Natural killer cell (primary cell): Measurements from ENCODE around the gene ABR. TPM values are rescaled to one million over a fixed set of nuclear protein-coding genes. Genes with fewer than 3 reads are reported as not detected.
A peak's percentile ranks its signal among the peaks of the same experiment; 100 is the strongest.

Experiments used
- ATAC-seq, 3 donors: fragments of 150-1000 bp in 2 of 3; fragments of 200-7000 bp in 1 of 3; cut with Tn5 transposase; 1 replicate in 1 of 3; 2 replicates in 2 of 3; pipeline ENCODE4 v1.10.0; 2021; ENCODE audit warnings: mild to moderate bottlenecking in 2 of 3, moderate library complexity in 2 of 3
- DNase-seq, 2 donors: peaks; one replicate each; pipeline versions ENCODE4 v3.0.0 to v3.0.0-alpha.2; 2013 to 2021; ENCODE audit warnings: mixed read lengths in 1 of 2
- H3K27ac ChIP-seq: one replicate; pipeline ENCODE4 v1.5.1; 2013; ENCODE audit warnings: mild to moderate bottlenecking, low read length
- H3K27me3 ChIP-seq: one replicate; pipeline ENCODE4 v1.6.1; 2013; ENCODE audit warnings: low read length; ENCODE audit not compliant: control insufficient read depth, insufficient read depth
- H3K36me3 ChIP-seq: one replicate; pipeline ENCODE4 v1.6.1; 2013; ENCODE audit warnings: low read length; ENCODE audit not compliant: control insufficient read depth, insufficient read depth
- H3K4me1 ChIP-seq: one replicate; pipeline ENCODE4 v1.6.1; 2013; ENCODE audit warnings: low read length; ENCODE audit not compliant: control insufficient read depth, insufficient read depth
- H3K4me3 ChIP-seq: one replicate; pipeline ENCODE4 v1.5.1; 2013; ENCODE audit warnings: low read length
- H3K9me3 ChIP-seq: one replicate; pipeline ENCODE4 v1.6.1; 2013; ENCODE audit warnings: low read length; ENCODE audit not compliant: control insufficient read depth, insufficient read depth
- H3K27ac Mint-ChIP-seq, 2 donors: one replicate each; pipeline ENCODE4 v1.8.0; 2022; ENCODE audit warnings: mild to moderate bottlenecking in 2 of 2, mixed read lengths in 2 of 2, moderate library complexity in 1 of 2
- H3K27me3 Mint-ChIP-seq, 2 donors: one replicate each; pipeline ENCODE4 v1.8.0; 2022; ENCODE audit warnings: low read depth in 2 of 2, mixed read lengths in 2 of 2
- H3K36me3 Mint-ChIP-seq: one replicate; pipeline ENCODE4 v1.8.0; 2022; ENCODE audit warnings: mixed read lengths
- H3K4me1 Mint-ChIP-seq, 2 donors: one replicate each; pipeline ENCODE4 v1.8.0; 2022; ENCODE audit warnings: mixed read lengths in 2 of 2
- H3K4me3 Mint-ChIP-seq: one replicate; pipeline ENCODE4 v1.8.0; 2022; ENCODE audit warnings: mild to moderate bottlenecking, moderate library complexity, mixed read lengths
- H3K9me3 Mint-ChIP-seq, 2 donors: one replicate each; pipeline ENCODE4 v1.8.0; 2022; ENCODE audit warnings: mixed read lengths in 2 of 2
- WGBS: methylation state at CpG from one replicate; pipeline ENCODE4 v1.1.7; 2013; ENCODE audit warnings: missing lambda C conversion rate; ENCODE audit not compliant: insufficient coverage; 5-methylcytosine and 5-hydroxymethylcytosine counted together
- intact Hi-C: fragments of 100-400 bp; cut with micrococcal nuclease; formaldehyde crosslinking; loops from one replicate; pipeline ENCODE4 v1.14.2; 2022
- total RNA-seq, 4 donors: library from RNA; stranded (reverse); fragments of 120-200 nt in 1 of 4; gene quantifications; one replicate each; pipeline versions ENCODE4 v1.2.3 to v1.2.4, GENCODE V29; 2013 to 2022
- TF ChIP-seq, protein P1 (sequence below): fragments of 200-600 bp; IDR thresholded peaks from one replicate; pipeline ENCODE4 v1.8.0; 2022; ENCODE audit warnings: antibody characterized with exemption

The ABR gene
- total RNA-seq, 3 donors from 2014 or later (not counting 1 experiment from before 2014, with no cell fraction given): 155 to 215 (median 163) TPM

DNA sequence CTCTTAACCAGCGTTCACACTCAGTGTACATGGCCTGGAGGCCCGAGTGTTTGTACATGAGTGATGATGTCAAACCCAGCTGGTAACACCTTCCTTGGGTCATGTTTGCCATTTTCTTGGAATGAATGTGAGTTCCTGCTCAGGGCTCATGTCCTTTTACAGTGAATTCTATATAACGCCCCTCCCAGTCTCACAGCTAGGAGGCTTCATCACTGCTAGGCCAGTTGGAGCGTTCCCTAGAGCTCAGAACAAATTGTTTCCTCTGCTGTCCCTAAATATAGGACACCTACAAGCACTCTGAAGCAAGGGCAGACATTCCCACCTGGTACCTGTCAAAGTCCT, 177.4 kb downstream of the ABR start:
- H3K4me1 ChIP-seq: peaks cover 9% of the 10 kb centered on the region
- 83% methylated on average over 4 of the region's 4 CpGs for WGBS
- H3K27me3 ChIP-seq: no peaks in the 10 kb centered on the region
- H3K27me3 Mint-ChIP-seq: no peaks in the 10 kb centered on the region
- TF ChIP-seq, protein P1, sequence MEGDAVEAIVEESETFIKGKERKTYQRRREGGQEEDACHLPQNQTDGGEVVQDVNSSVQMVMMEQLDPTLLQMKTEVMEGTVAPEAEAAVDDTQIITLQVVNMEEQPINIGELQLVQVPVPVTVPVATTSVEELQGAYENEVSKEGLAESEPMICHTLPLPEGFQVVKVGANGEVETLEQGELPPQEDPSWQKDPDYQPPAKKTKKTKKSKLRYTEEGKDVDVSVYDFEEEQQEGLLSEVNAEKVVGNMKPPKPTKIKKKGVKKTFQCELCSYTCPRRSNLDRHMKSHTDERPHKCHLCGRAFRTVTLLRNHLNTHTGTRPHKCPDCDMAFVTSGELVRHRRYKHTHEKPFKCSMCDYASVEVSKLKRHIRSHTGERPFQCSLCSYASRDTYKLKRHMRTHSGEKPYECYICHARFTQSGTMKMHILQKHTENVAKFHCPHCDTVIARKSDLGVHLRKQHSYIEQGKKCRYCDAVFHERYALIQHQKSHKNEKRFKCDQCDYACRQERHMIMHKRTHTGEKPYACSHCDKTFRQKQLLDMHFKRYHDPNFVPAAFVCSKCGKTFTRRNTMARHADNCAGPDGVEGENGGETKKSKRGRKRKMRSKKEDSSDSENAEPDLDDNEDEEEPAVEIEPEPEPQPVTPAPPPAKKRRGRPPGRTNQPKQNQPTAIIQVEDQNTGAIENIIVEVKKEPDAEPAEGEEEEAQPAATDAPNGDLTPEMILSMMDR: no peak
- peaks cover 26% of the 10 kb centered on the region in 2 donors for H3K4me1 Mint-ChIP-seq
- peak overlapping the region; percentile 6 to 17 for H3K27ac Mint-ChIP-seq
- H3K9me3 ChIP-seq: no peaks in the 10 kb centered on the region
- DNase-seq (no peak), ATAC-seq (no peak)
- H3K4me3 ChIP-seq: no peak overlapping the region
- H3K9me3 Mint-ChIP-seq: no peaks in the 10 kb centered on the region
- H3K36me3 Mint-ChIP-seq: peaks cover 11% of the 10 kb centered on the region
- H3K27ac ChIP-seq: no peak overlapping the region
- H3K4me3 Mint-ChIP-seq: no peak overlapping the region
- peaks cover 61% of the 10 kb centered on the region for H3K36me3 ChIP-seq
- intact Hi-C loops: no loop called here

DNA sequence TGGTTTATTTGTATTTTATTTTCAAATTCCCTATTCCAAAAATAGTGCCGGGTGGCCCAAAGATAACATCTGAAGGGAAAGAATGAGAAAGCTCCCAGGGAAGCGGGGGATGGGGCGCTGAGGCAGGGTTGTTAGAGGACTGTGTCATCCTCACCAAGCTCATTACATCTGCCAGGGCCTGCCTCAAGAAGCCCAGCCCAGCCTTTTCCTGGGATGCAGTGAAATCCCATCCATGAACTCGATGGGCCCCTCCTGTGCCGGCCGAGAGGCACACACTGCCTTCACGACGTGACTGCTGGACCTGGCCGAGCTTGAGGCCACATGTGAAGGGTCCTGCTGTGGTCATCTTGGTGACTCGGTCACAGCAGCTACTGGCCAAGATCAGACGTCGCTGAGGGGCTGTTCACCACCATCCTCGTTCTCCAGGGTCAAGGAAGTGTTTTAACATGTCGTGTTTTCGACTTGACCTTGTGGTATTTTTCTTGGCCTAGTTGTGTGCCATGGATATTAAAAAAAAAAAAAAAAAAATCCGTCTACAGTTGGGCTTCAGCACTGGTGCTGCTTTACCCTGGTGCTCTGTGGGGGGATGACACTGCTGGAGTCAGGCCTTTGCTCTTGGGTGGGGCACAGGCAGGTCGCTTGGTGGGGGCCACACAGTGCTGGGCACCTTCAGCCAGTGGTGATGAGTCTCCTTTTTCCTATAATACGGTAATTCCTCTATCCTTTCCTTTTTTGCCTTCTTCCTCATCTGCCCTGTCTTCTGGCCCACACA, 178.0 kb downstream of the ABR start:
- Histone ChIP-seq H3K36me3 (peaks cover 57% of the 10 kb centered on the region), H3K9me3 (no peaks in the 10 kb centered on the region), H3K27me3 (no peaks in the 10 kb centered on the region), H3K4me3 (no peak overlapping the region), H3K27ac (no peak overlapping the region), H3K4me1 (peaks cover 12% of the 10 kb centered on the region)
- Mint-ChIP-seq H3K27me3 (no peaks in the 10 kb centered on the region), H3K9me3 (no peaks in the 10 kb centered on the region), H3K27ac (peak overlapping the region; percentile 6 to 17), H3K4me3 (no peak overlapping the region), H3K4me1 (peaks cover 29 to 30% of the 10 kb centered on the region in 2 donors), H3K36me3 (peaks cover 11% of the 10 kb centered on the region)
- ATAC-seq: no peak
- no peak for DNase-seq
- intact Hi-C loops: no loop called here
- WGBS: 91% methylated on average over 17 of the region's 18 CpGs
- TF ChIP-seq, protein P1: no peak

DNA sequence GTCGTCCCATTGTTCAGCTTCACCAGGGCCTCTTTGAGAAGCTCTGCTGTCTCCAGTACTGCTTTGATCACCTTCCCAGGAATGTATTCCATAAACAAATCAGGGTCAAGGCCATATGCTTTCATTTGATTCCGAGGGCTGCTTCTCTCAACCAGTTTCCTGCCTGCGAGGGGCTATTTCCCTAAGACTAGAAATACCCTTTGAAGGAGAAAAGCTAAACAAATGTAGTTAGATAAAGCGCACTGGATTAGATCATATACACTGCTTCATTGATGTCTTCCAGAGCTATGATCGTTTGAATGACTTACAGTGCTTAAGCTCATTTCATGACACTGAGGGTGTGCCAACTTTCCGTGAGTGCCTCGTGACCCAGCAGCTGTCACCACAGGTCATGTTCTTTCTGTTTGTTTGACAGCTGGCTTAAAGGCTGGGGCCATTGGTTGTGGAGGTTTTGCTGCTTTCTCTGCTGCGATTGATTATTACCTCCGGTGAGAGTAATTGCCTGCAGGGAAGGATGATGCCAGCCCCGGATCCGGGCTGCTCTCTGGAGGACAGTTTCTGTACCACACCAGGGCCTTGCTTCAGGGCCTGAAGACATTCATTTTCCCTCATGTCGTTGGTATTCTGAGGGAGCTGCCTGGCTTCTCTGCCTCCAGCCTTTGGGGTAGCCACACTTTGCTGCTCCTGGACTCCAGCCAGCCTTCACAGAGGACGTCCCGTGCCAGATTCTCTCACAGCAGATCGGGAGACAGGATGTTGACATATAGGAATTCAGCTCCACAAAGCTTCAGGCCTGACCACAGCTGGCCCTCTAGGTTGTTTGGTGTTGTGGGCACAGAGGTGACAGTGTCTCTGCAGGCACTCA, 179.0 kb downstream of the ABR start:
- intact Hi-C loops: no loop called here
- Histone ChIP-seq H3K27ac (no peak overlapping the region), H3K4me3 (no peak overlapping the region), H3K4me1 (peaks cover 19% of the 10 kb centered on the region), H3K27me3 (no peaks in the 10 kb centered on the region), H3K9me3 (no peaks in the 10 kb centered on the region), H3K36me3 (peaks cover 54% of the 10 kb centered on the region)
- WGBS: 91% methylated on average over 15 of the region's 15 CpGs
- Mint-ChIP-seq H3K36me3 (peaks cover 11% of the 10 kb centered on the region), H3K27me3 (no peaks in the 10 kb centered on the region), H3K27ac (no peak overlapping the region), H3K4me3 (no peak overlapping the region), H3K9me3 (no peaks in the 10 kb centered on the region), H3K4me1 (peaks cover 30 to 33% of the 10 kb centered on the region in 2 donors)
- TF ChIP-seq, protein P1: no peak
- no peak for DNase-seq
- no peak for ATAC-seq
